SK-N-SH treated with all-trans-retinoic acid at 6 μM for 48 hours (cell line): ENCODE measurements around the gene ANO5.

Experiments
- ARNTL ChIP-seq: fragments of 450-650 bp; formaldehyde crosslinking; IDR thresholded peaks from 2 replicates; pipeline ENCODE4 v1.5.0; 2020; ENCODE audit warnings: low read depth, mild to moderate bottlenecking, moderate library complexity, borderline replicate concordance
- CREB5 ChIP-seq: fragments of 250-450 bp; sonication (Bioruptor Pico); IDR thresholded peaks from 2 replicates; pipeline ENCODE4 v1.5.1; 2020; ENCODE audit warnings: low read depth, mild to moderate bottlenecking, moderate library complexity
- ESRRG ChIP-seq: fragments of 250-450 bp; sonication (Bioruptor Pico); IDR thresholded peaks from 2 replicates; pipeline ENCODE4 v1.6.1; 2021; ENCODE audit warnings: mild to moderate bottlenecking
- ISL1 ChIP-seq: fragments of 250-450 bp; sonication (Bioruptor Pico); IDR thresholded peaks from 2 replicates; pipeline ENCODE4 v2.1.2; 2022; ENCODE audit warnings: mild to moderate bottlenecking, moderate library complexity
- OSR1 ChIP-seq: fragments of 250-450 bp; sonication (Bioruptor Pico); IDR thresholded peaks from 2 replicates; pipeline ENCODE4 v1.8.0; 2022; ENCODE audit warnings: moderate library complexity, mild to moderate bottlenecking, inconsistent platforms
- RARB ChIP-seq: fragments of 250-450 bp; sonication (Bioruptor Pico); IDR thresholded peaks from 2 replicates; pipeline ENCODE4 v1.8.0; 2021; ENCODE audit warnings: mild to moderate bottlenecking, moderate library complexity
- SNAI2 ChIP-seq: fragments of 250-450 bp; sonication (Bioruptor Pico); IDR thresholded peaks from 2 replicates; pipeline ENCODE4 v1.5.0; 2020; ENCODE audit warnings: mild to moderate bottlenecking, moderate library complexity
- TOX ChIP-seq: fragments of 250-450 bp; sonication (Bioruptor Pico); IDR thresholded peaks from 2 replicates; pipeline ENCODE4 v1.8.0; 2021; ENCODE audit warnings: mild to moderate bottlenecking, moderate library complexity, borderline replicate concordance
- TSHZ2 ChIP-seq: fragments of 250-450 bp; sonication (Bioruptor Pico); IDR thresholded peaks from 2 replicates; pipeline ENCODE4 v1.5.0; 2020; ENCODE audit warnings: mild to moderate bottlenecking, moderate library complexity
- ZC3H10 ChIP-seq: fragments of 250-450 bp; sonication (Bioruptor Pico); IDR thresholded peaks from 2 replicates; pipeline ENCODE4 v1.5.1; 2021; ENCODE audit warnings: mild to moderate bottlenecking, moderate library complexity
- ZFP30 ChIP-seq: fragments of 450-650 bp; formaldehyde crosslinking; IDR thresholded peaks from 2 replicates; pipeline ENCODE4 v1.5.0; 2022; ENCODE audit warnings: mild to moderate bottlenecking, moderate library complexity
- ZNF8 ChIP-seq: fragments of 450-650 bp; formaldehyde crosslinking; IDR thresholded peaks from 2 replicates; pipeline ENCODE4 v1.5.0; 2020; ENCODE audit warnings: mild to moderate bottlenecking, moderate library complexity
- TF ChIP-seq, protein P1 (sequence below): fragments of 250-450 bp; sonication (Bioruptor Pico); IDR thresholded peaks from 2 replicates; pipeline ENCODE4 v1.8.0; 2020; ENCODE audit warnings: mild to moderate bottlenecking, moderate library complexity, borderline replicate concordance

DNA sequence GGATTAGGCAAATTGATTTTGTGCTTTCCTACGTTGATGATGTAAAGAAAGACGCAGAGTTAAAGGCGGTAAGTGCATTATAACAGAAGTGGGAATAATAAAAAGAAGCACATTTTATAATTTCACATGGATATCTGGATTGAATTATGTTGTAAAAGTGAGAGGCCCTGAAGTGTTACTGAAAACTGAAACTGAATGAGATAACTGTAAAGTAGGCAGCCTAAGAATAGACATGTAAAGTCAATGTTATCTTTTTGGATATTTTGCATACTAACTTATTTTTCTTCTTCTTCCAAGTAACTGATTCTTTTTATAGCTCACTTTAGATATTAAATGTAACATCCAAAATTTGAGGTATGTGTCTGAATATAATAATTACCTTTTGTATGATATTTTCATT is 28.3 kb downstream of the ANO5 start:
- TF ChIP-seq ZFP30 (CRISPR knock-in tag) (no peak), OSR1 (no peak), ZNF8 (no peak), RARB (CRISPR knock-in tag) (no peak), CREB5 (CRISPR knock-in tag) (no peak), ZC3H10 (CRISPR knock-in tag) (no peak), ISL1 (no peak), SNAI2 (CRISPR knock-in tag) (no peak), TSHZ2 (CRISPR knock-in tag) (no peak), ARNTL (CRISPR knock-in tag) (no peak), TOX (CRISPR knock-in tag) (no peak), ESRRG (CRISPR knock-in tag) (no peak)
- TF ChIP-seq, protein P1, sequence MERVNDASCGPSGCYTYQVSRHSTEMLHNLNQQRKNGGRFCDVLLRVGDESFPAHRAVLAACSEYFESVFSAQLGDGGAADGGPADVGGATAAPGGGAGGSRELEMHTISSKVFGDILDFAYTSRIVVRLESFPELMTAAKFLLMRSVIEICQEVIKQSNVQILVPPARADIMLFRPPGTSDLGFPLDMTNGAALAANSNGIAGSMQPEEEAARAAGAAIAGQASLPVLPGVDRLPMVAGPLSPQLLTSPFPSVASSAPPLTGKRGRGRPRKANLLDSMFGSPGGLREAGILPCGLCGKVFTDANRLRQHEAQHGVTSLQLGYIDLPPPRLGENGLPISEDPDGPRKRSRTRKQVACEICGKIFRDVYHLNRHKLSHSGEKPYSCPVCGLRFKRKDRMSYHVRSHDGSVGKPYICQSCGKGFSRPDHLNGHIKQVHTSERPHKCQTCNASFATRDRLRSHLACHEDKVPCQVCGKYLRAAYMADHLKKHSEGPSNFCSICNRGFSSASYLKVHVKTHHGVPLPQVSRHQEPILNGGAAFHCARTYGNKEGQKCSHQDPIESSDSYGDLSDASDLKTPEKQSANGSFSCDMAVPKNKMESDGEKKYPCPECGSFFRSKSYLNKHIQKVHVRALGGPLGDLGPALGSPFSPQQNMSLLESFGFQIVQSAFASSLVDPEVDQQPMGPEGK (CRISPR knock-in tag) = no peak
